ENCODE results near the gene CYFIP2. TPM values are rescaled to one million over a fixed set of nuclear protein-coding genes. Genes with fewer than 3 reads are reported as not detected.

CYFIP2 gene
- total and polyA plus RNA-seq, 2 donors: 43.7 to 64.7 TPM

- no peaks in the 10 kb centered on the region for H3K36me3 ChIP-seq (ENCODE audit: insufficient read depth)
- no peak for DNase-seq (ENCODE audit: extremely low spot score)
- 59% methylated on average over 8 of the region's 8 CpGs for WGBS
- no peak overlapping the region for H3K27ac ChIP-seq (ENCODE audit: low read depth)
- no peaks in the 10 kb centered on the region for H3K4me1 ChIP-seq (ENCODE audit: insufficient read depth)
- no peak overlapping the region for H3K4me3 ChIP-seq (ENCODE audit: low read depth, low read length)
Measured at GRCh38 chr5:157335534-157336422, 69.9 kb downstream of the CYFIP2 start.

- no peaks in the 10 kb centered on the region for H3K36me3 ChIP-seq (ENCODE audit: insufficient read depth)
- H3K4me3 ChIP-seq (ENCODE audit: low read depth, low read length): no peak overlapping the region
- no peak for DNase-seq (ENCODE audit: extremely low spot score)
- 57% methylated on average over 3 of the region's 3 CpGs for whole genome bisulfite sequencing
- H3K27ac ChIP-seq (ENCODE audit: low read depth): no peak overlapping the region
- H3K4me1 ChIP-seq (ENCODE audit: insufficient read depth): no peaks in the 10 kb centered on the region
Measured at GRCh38 chr5:157336423-157336744, 70.5 kb downstream of the CYFIP2 start.

- Histone ChIP-seq H3K4me1 (ENCODE audit: insufficient read depth) (no peaks in the 10 kb centered on the region), H3K4me3 (ENCODE audit: low read depth, low read length) (no peak overlapping the region), H3K27ac (ENCODE audit: low read depth) (no peak overlapping the region), H3K36me3 (ENCODE audit: insufficient read depth) (no peaks in the 10 kb centered on the region)
- WGBS: 94% methylated on average over 1 of the region's 1 CpG
- DNase-seq (ENCODE audit: extremely low spot score): no peak
Measured at GRCh38 chr5:157339409-157339808, 73.5 kb downstream of the CYFIP2 start.

GRCh38 chr5:157342822-157343402, 77.0 kb downstream of the CYFIP2 start:
- Histone ChIP-seq H3K4me3 (ENCODE audit: low read depth, low read length) (no peak overlapping the region), H3K27ac (ENCODE audit: low read depth) (no peak overlapping the region), H3K4me1 (ENCODE audit: insufficient read depth) (no peaks in the 10 kb centered on the region), H3K36me3 (ENCODE audit: insufficient read depth) (no peaks in the 10 kb centered on the region)
- no peak for DNase-seq (ENCODE audit: extremely low spot score)
- 88% methylated on average over 16 of the region's 16 CpGs for WGBS

- no peaks in the 10 kb centered on the region for H3K36me3 ChIP-seq (ENCODE audit: insufficient read depth)
- H3K4me3 ChIP-seq (ENCODE audit: low read depth, low read length): no peak overlapping the region
- H3K4me1 ChIP-seq (ENCODE audit: insufficient read depth): no peaks in the 10 kb centered on the region
- no peak overlapping the region for H3K27ac ChIP-seq (ENCODE audit: low read depth)
- WGBS: 89% methylated on average over 14 of the region's 14 CpGs
- DNase-seq (ENCODE audit: extremely low spot score): no peak
Measured at GRCh38 chr5:157343842-157344790, 78.2 kb downstream of the CYFIP2 start.

- H3K36me3 ChIP-seq (ENCODE audit: insufficient read depth): no peaks in the 10 kb centered on the region
- DNase-seq (ENCODE audit: extremely low spot score): no peak
- no peaks in the 10 kb centered on the region for H3K4me1 ChIP-seq (ENCODE audit: insufficient read depth)
- H3K27ac ChIP-seq (ENCODE audit: low read depth): no peak overlapping the region
- H3K4me3 ChIP-seq (ENCODE audit: low read depth, low read length): no peak overlapping the region
- 73% methylated on average over 7 of the region's 7 CpGs for WGBS
Measured at GRCh38 chr5:157345067-157345466, 79.1 kb downstream of the CYFIP2 start.

GRCh38 chr5:157345485-157345884, 79.6 kb downstream of the CYFIP2 start:
- H3K4me1 ChIP-seq (ENCODE audit: insufficient read depth): no peaks in the 10 kb centered on the region
- 81% methylated on average over 6 of the region's 6 CpGs for WGBS
- DNase-seq (ENCODE audit: extremely low spot score): peak; percentile 26
- H3K27ac ChIP-seq (ENCODE audit: low read depth): no peak overlapping the region
- H3K4me3 ChIP-seq (ENCODE audit: low read depth, low read length): no peak overlapping the region
- H3K36me3 ChIP-seq (ENCODE audit: insufficient read depth): no peaks in the 10 kb centered on the region

GRCh38 chr5:157347301-157348048, 81.6 kb downstream of the CYFIP2 start:
- H3K27ac ChIP-seq (ENCODE audit: low read depth): no peak overlapping the region
- 82% methylated on average over 15 of the region's 15 CpGs for WGBS
- H3K4me3 ChIP-seq (ENCODE audit: low read depth, low read length): no peak overlapping the region
- no peak for DNase-seq (ENCODE audit: extremely low spot score)
- no peaks in the 10 kb centered on the region for H3K4me1 ChIP-seq (ENCODE audit: insufficient read depth)
- H3K36me3 ChIP-seq (ENCODE audit: insufficient read depth): no peaks in the 10 kb centered on the region

- no peak for DNase-seq (ENCODE audit: extremely low spot score)
- H3K36me3 ChIP-seq (ENCODE audit: insufficient read depth): no peaks in the 10 kb centered on the region
- no peak overlapping the region for H3K27ac ChIP-seq (ENCODE audit: low read depth)
- 93% methylated on average over 2 of the region's 2 CpGs for WGBS
- no peaks in the 10 kb centered on the region for H3K4me1 ChIP-seq (ENCODE audit: insufficient read depth)
- no peak overlapping the region for H3K4me3 ChIP-seq (ENCODE audit: low read depth, low read length)
Measured at GRCh38 chr5:157348049-157348400, 82.1 kb downstream of the CYFIP2 start.

- Histone ChIP-seq H3K36me3 (ENCODE audit: insufficient read depth) (no peaks in the 10 kb centered on the region), H3K27ac (ENCODE audit: low read depth) (no peak overlapping the region), H3K4me1 (ENCODE audit: insufficient read depth) (no peaks in the 10 kb centered on the region), H3K4me3 (ENCODE audit: low read depth, low read length) (no peak overlapping the region)
- DNase-seq (ENCODE audit: extremely low spot score): no peak
- WGBS: 69% methylated on average over 7 of the region's 7 CpGs
Measured at GRCh38 chr5:157350939-157351801, 85.2 kb downstream of the CYFIP2 start.

- Histone ChIP-seq H3K4me3 (ENCODE audit: low read depth, low read length) (no peak overlapping the region), H3K36me3 (ENCODE audit: insufficient read depth) (no peaks in the 10 kb centered on the region), H3K27ac (ENCODE audit: low read depth) (no peak overlapping the region), H3K4me1 (ENCODE audit: insufficient read depth) (no peaks in the 10 kb centered on the region)
- 97% methylated on average over 1 of the region's 1 CpG for WGBS
- DNase-seq (ENCODE audit: extremely low spot score): no peak
Measured at GRCh38 chr5:157351802-157352092, 85.8 kb downstream of the CYFIP2 start.

GRCh38 chr5:157352756-157353340, 86.9 kb downstream of the CYFIP2 start:
- Histone ChIP-seq H3K36me3 (ENCODE audit: insufficient read depth) (no peaks in the 10 kb centered on the region), H3K4me1 (ENCODE audit: insufficient read depth) (no peaks in the 10 kb centered on the region), H3K4me3 (ENCODE audit: low read depth, low read length) (no peak overlapping the region), H3K27ac (ENCODE audit: low read depth) (no peak overlapping the region)
- no peak for DNase-seq (ENCODE audit: extremely low spot score)
- WGBS: 91% methylated on average over 12 of the region's 12 CpGs
